HepG2 (cell line): Measurements from ENCODE around the gene PRR36.

Source experiments
- BRCA1 ChIP-seq: sonication (generic); formaldehyde crosslinking; IDR thresholded peaks from 2 replicates; pipeline ENCODE4 v1.4.0; 2020; ENCODE audit warnings: missing genetic modification reagents
- CTCF ChIP-seq: sonication (generic); formaldehyde crosslinking; IDR thresholded peaks from 2 replicates; pipeline ENCODE4 v1.5.0; 2020; ENCODE audit warnings: mild to moderate bottlenecking, missing genetic modification reagents, moderate library complexity
- GABPA ChIP-seq, 2 experiments: IDR thresholded peaks; 2 replicates each; pipeline ENCODE4 v1.6.1; 2011 to 2016; ENCODE audit warnings: low read depth in 2 of 2, low read length in 1 of 2, missing biosample characterization in 1 of 2, missing genetic modification characterization in 1 of 2
- HNF4G ChIP-seq, 2 experiments: sonication (generic) in 1 of 2; formaldehyde crosslinking in 1 of 2; IDR thresholded peaks; 2 replicates each; pipeline versions ENCODE4 v1.4.0 to v1.6.1; 2011 to 2020; ENCODE audit warnings: borderline replicate concordance in 2 of 2, low read depth in 2 of 2, mild to moderate bottlenecking in 2 of 2, low read length in 1 of 2, missing genetic modification reagents in 1 of 2, moderate library complexity in 1 of 2
- KAT2B ChIP-seq: fragments of 150-350 bp; IDR thresholded peaks from 2 replicates; pipeline ENCODE4 v1.6.1; 2014; ENCODE audit warnings: low read depth, low read length, borderline replicate concordance
- KDM1A ChIP-seq: IDR thresholded peaks from 2 replicates; pipeline ENCODE4 v1.6.1; 2016; ENCODE audit warnings: missing compliant biosample characterization
- NKX3-1 ChIP-seq: sonication (generic); formaldehyde crosslinking; IDR thresholded peaks from 2 replicates; pipeline ENCODE4 v1.5.0; 2020; ENCODE audit warnings: missing genetic modification reagents
- POLR2A ChIP-seq, 2 experiments: IDR thresholded peaks; 2 replicates each; pipeline ENCODE4 v1.6.1; 2011; ENCODE audit warnings: low read depth in 2 of 2, low read length in 2 of 2, mild to moderate bottlenecking in 1 of 2, moderate library complexity in 1 of 2; ENCODE audit not compliant: insufficient read depth in 1 of 2
- PRPF4 ChIP-seq: fragments of 200-400 bp; formaldehyde crosslinking; IDR thresholded peaks from 2 replicates; pipeline ENCODE4 v1.6.1; 2016; ENCODE audit warnings: low read length, low read depth; ENCODE audit not compliant: poor library complexity, severe bottlenecking
- SUZ12 ChIP-seq: fragments of 150-350 bp; IDR thresholded peaks from 2 replicates; pipeline ENCODE4 v1.6.1; 2014; ENCODE audit warnings: low read depth, low read length
- TERF1 ChIP-seq: sonication (generic); formaldehyde crosslinking; IDR thresholded peaks from 2 replicates; pipeline ENCODE4 v1.8.0; 2022; ENCODE audit warnings: mild to moderate bottlenecking, missing genetic modification reagents, moderate library complexity
- ZNF605 ChIP-seq: sonication (generic); formaldehyde crosslinking; IDR thresholded peaks from 2 replicates; pipeline ENCODE4 v1.8.0; 2022; ENCODE audit warnings: mild to moderate bottlenecking, missing genetic modification reagents

GRCh38 chr19:7900401-7900870 lies 26.2 kb upstream of the PRR36 start:
- TF ChIP-seq TERF1 (CRISPR knock-in tag) (no peak), GABPA (IDR thresholded peaks at IDR 0.05; ENCODE audit: low read depth, low read length) (no peak), GABPA (CRISPR knock-in tag; IDR thresholded peaks at IDR 0.05; ENCODE audit: low read depth) (no peak), POLR2A (IDR thresholded peaks at IDR 0.05; ENCODE audit: insufficient read depth in 1 of 2, low read depth in 2 of 2, low read length in 2 of 2) (no peak), HNF4G (IDR thresholded peaks at IDR 0.05; ENCODE audit: borderline replicate concordance, low read depth, low read length) (no peak), HNF4G (CRISPR knock-in tag; IDR thresholded peaks at IDR 0.05; ENCODE audit: borderline replicate concordance, low read depth) (no peak), KAT2B (no peak), NKX3-1 (CRISPR knock-in tag) (no peak), PRPF4 (no peak), CTCF (no peak), KDM1A (CRISPR knock-in tag) (no peak), SUZ12 (no peak), ZNF605 (CRISPR knock-in tag) (no peak), BRCA1 (CRISPR knock-in tag) (no peak)
